Liver (tissue), 9 donors: Measurements from ENCODE around the gene DCT. TPM values are rescaled to one million over a fixed set of nuclear protein-coding genes. Genes with fewer than 3 reads are reported as not detected.

ENCODE experiments used
- DNase-seq: peaks from one replicate; pipeline ENCODE4 v3.0.0-alpha.2; 2017; ENCODE audit warnings: low spot score
- H3K27ac ChIP-seq, 2 donors: one replicate each; pipeline ENCODE4 v1.7.0; 2013; ENCODE audit warnings: inconsistent platforms in 2 of 2, low read length in 2 of 2, control low read depth in 1 of 2, low read depth in 1 of 2, mild to moderate bottlenecking in 1 of 2
- H3K27me3 ChIP-seq, 4 donors: one replicate each; pipeline versions ENCODE4 v1.6.1 to v1.7.0; 2013; ENCODE audit warnings: low read length in 3 of 4, inconsistent platforms in 1 of 4, mild to moderate bottlenecking in 1 of 4, moderate library complexity in 1 of 4; ENCODE audit not compliant: control insufficient read depth in 4 of 4, insufficient read depth in 4 of 4
- H3K36me3 ChIP-seq, 4 donors: one replicate each; pipeline versions ENCODE4 v1.6.1 to v1.7.0; 2013; ENCODE audit warnings: low read length in 3 of 4, mild to moderate bottlenecking in 3 of 4, low read depth in 1 of 4, moderate library complexity in 1 of 4; ENCODE audit not compliant: control insufficient read depth in 4 of 4, insufficient read depth in 3 of 4
- H3K4me1 ChIP-seq, 4 donors: one replicate each; pipeline versions ENCODE4 v1.6.1 to v1.7.0; 2013; ENCODE audit warnings: low read length in 3 of 4, mild to moderate bottlenecking in 3 of 4, moderate library complexity in 1 of 4; ENCODE audit not compliant: control insufficient read depth in 4 of 4, insufficient read depth in 4 of 4
- H3K4me3 ChIP-seq, 3 donors: one replicate each; pipeline versions ENCODE4 v1.6.1 to v1.7.0; 2013; ENCODE audit warnings: low read length in 3 of 3, control low read depth in 1 of 3, low read depth in 1 of 3, mild to moderate bottlenecking in 1 of 3
- H3K9ac ChIP-seq, 2 donors: one replicate each; pipeline ENCODE4 v1.7.0; 2013; ENCODE audit warnings: low read length in 2 of 2, mild to moderate bottlenecking in 2 of 2, moderate library complexity in 2 of 2, control low read depth in 1 of 2, low read depth in 1 of 2
- H3K9me3 ChIP-seq, 4 donors: one replicate each; pipeline versions ENCODE4 v1.6.1 to v1.7.0; 2013; ENCODE audit warnings: low read length in 3 of 4; ENCODE audit not compliant: control insufficient read depth in 4 of 4
- CTCF ChIP-seq: fragments of 150-350 bp; IDR thresholded peaks from 2 replicates; pipeline ENCODE4 v1.5.1; 2017; ENCODE audit warnings: improper control_type of control experiment, low read depth, low read length; ENCODE audit not compliant: missing input control
- EGR1 ChIP-seq, 2 donors: IDR thresholded peaks; 2 replicates each; pipeline ENCODE4 v1.6.1; 2016 to 2018; ENCODE audit warnings: antibody characterized with exemption in 2 of 2, low read depth in 2 of 2
- FOXA1 ChIP-seq: IDR thresholded peaks from 2 replicates; pipeline ENCODE4 v1.6.1; 2016; ENCODE audit warnings: antibody characterized with exemption
- FOXA2 ChIP-seq: IDR thresholded peaks from 2 replicates; pipeline ENCODE4 v1.6.1; 2016; ENCODE audit warnings: antibody characterized with exemption
- GABPA ChIP-seq, 2 donors: IDR thresholded peaks in 1 of 2; conservative IDR thresholded peaks in 1 of 2; 2 replicates each; pipeline ENCODE4 v1.6.1; 2016; ENCODE audit warnings: antibody characterized with exemption in 2 of 2, mild to moderate bottlenecking in 1 of 2, moderate library complexity in 1 of 2
- HNF4A ChIP-seq, 2 donors: conservative IDR thresholded peaks; 2 replicates each; pipeline ENCODE4 v1.6.1; 2016; ENCODE audit warnings: antibody characterized with exemption in 2 of 2, mild to moderate bottlenecking in 2 of 2
- HNF4G ChIP-seq: IDR thresholded peaks from 2 replicates; pipeline ENCODE4 v1.6.1; 2016; ENCODE audit warnings: antibody characterized with exemption
- JUND ChIP-seq, 2 donors: IDR thresholded peaks; 2 replicates each; pipeline ENCODE4 v1.6.1; 2016; ENCODE audit warnings: antibody characterized with exemption in 2 of 2
- MAX ChIP-seq: IDR thresholded peaks from 2 replicates; pipeline ENCODE4 v1.6.1; 2016; ENCODE audit warnings: antibody characterized with exemption
- NR2F2 ChIP-seq: IDR thresholded peaks from 2 replicates; pipeline ENCODE4 v1.6.1; 2016; ENCODE audit warnings: antibody characterized with exemption
- RAD21 ChIP-seq, 2 donors: IDR thresholded peaks; 2 replicates each; pipeline ENCODE4 v1.6.1; 2016; ENCODE audit warnings: antibody characterized with exemption in 2 of 2, mild to moderate bottlenecking in 2 of 2
- REST ChIP-seq: IDR thresholded peaks from 2 replicates; pipeline ENCODE4 v1.6.1; 2016; ENCODE audit warnings: antibody characterized with exemption, mild to moderate bottlenecking
- RXRA ChIP-seq, 2 donors: IDR thresholded peaks; 2 replicates each; pipeline ENCODE4 v1.6.1; 2017 to 2018; ENCODE audit warnings: antibody characterized with exemption in 2 of 2, mild to moderate bottlenecking in 1 of 2
- SP1 ChIP-seq: IDR thresholded peaks from 2 replicates; pipeline ENCODE4 v1.6.1; 2018; ENCODE audit warnings: antibody characterized with exemption, mild to moderate bottlenecking
- TAF1 ChIP-seq: conservative IDR thresholded peaks from 2 replicates; pipeline ENCODE4 v1.6.1; 2016; ENCODE audit warnings: antibody characterized with exemption, mild to moderate bottlenecking
- YY1 ChIP-seq: IDR thresholded peaks from 2 replicates; pipeline ENCODE4 v1.6.1; 2016; ENCODE audit warnings: antibody characterized with exemption, mild to moderate bottlenecking
- ZBTB33 ChIP-seq: IDR thresholded peaks from 2 replicates; pipeline ENCODE4 v1.6.1; 2016; ENCODE audit warnings: antibody characterized with exemption
- WGBS: extraction: QIAGEN DNeasy Blood & Tissue Kit; methylation state at CpG from one replicate; pipeline ENCODE4 v1.1.7; 2013; 5-methylcytosine and 5-hydroxymethylcytosine counted together
- polyA plus RNA-seq, 2 donors: library from polyadenylated mRNA; stranded (reverse) in 1 of 2; unstranded in 1 of 2; fragments of 200-250 nt in 1 of 2; fragments of >200 nt in 1 of 2; fragmentation: Nextera tagmentation in 1 of 2; extraction: Ambion mirVana in 1 of 2; gene quantifications; one replicate each; pipeline versions ENCODE4 v1.2.1 to v1.2.3, GENCODE V29; 2013 to 2015
- total RNA-seq, 2 donors: library from RNA; depleted of rRNA; stranded (reverse); fragments of >200 nt; gene quantifications; one replicate each; pipeline ENCODE4 v1.2.3, GENCODE V29; 2014
- TF ChIP-seq, protein P1 (sequence below): IDR thresholded peaks from 2 replicates; pipeline ENCODE4 v1.6.1; 2016; ENCODE audit warnings: antibody characterized with exemption
- donor health status: healthy.
- donor health status: healthy.
- donor health status: healthy.
- donor health status: healthy.
- donor health status: healthy.

Gene DCT
- total and polyA plus RNA-seq, 4 donors = 0.08 to 0.19 TPM; not detected in 2

DNA sequence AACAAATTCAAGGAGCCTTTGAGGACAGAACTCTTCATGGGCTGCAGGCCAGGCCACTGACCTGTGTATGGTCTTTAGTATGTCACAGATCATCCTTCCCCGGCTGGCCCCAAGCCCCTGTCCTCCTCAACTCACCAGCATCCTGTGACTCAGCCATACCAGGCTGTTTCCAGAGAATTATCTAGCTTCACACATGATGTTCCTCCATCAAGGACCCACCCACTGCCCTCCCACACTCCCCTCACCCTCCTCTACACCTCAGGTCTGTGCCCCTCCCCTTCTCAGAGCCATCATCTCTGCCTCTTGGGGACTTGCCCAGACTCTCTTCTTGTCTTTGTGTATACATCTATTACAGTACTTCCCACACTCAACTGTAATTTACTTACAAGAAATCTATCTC, 14.7 kb downstream of the DCT start:
- H3K9ac ChIP-seq = no peak overlapping the region
- TF ChIP-seq RXRA (IDR thresholded peaks at IDR 0.05) = no peak
- no peak for TF ChIP-seq ZBTB33
- TF ChIP-seq REST = no peak
- no peak for TF ChIP-seq YY1
- no peak for TF ChIP-seq FOXA2
- TF ChIP-seq SP1 = no peak
- TF ChIP-seq, protein P1, sequence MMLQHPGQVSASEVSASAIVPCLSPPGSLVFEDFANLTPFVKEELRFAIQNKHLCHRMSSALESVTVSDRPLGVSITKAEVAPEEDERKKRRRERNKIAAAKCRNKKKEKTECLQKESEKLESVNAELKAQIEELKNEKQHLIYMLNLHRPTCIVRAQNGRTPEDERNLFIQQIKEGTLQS = no peak
- no peak for TF ChIP-seq HNF4A (conservative IDR thresholded peaks at IDR 0.05)
- no peak for TF ChIP-seq JUND (IDR thresholded peaks at IDR 0.05)
- TF ChIP-seq MAX = no peak
- H3K27me3 ChIP-seq = no peaks in the 10 kb centered on the region
- no peak overlapping the region for H3K4me3 ChIP-seq
- WGBS = 87% methylated on average over 1 of the region's 1 CpG
- H3K4me1 ChIP-seq = peaks cover 0 to 5% (median 0%) of the 10 kb centered on the region in 4 donors
- no peak for DNase-seq
- H3K27ac ChIP-seq = no peak overlapping the region
- no peaks in the 10 kb centered on the region for H3K9me3 ChIP-seq
- no peaks in the 10 kb centered on the region for H3K36me3 ChIP-seq

DNA sequence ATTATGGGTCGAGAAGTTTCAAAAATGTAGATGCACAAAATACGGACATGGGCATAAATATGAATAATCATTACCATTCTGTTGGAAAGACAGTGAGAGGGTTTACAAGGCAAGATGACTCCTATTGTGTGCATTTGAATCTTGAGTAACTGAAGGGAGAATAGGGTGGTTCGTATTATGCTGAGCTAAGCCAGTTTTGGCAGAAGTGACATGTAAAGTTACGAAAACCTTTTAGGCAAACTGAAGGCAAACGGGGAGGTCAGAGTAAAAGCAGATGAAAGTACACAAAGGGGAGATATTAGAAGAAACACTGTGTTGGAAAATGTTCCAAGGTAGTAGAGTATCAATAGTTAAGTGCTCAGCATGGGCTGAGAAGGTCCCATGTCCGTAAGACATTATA, 16.8 kb downstream of the DCT start:
- Histone ChIP-seq H3K36me3 (no peaks in the 10 kb centered on the region), H3K9me3 (no peaks in the 10 kb centered on the region), H3K4me3 (no peak overlapping the region), H3K9ac (no peak overlapping the region), H3K27me3 (no peaks in the 10 kb centered on the region), H3K27ac (no peak overlapping the region), H3K4me1 (peaks cover 0 to 5% (median 0%) of the 10 kb centered on the region in 4 donors)
- 74% methylated on average over 6 of the region's 6 CpGs for WGBS
- DNase-seq = no peak
- TF ChIP-seq CTCF (no peak), YY1 (no peak), MAX (no peak), EGR1 (IDR thresholded peaks at IDR 0.05; ENCODE audit: low read depth in 2 of 2) (no peak), FOXA1 (no peak), RXRA (IDR thresholded peaks at IDR 0.05) (no peak), FOXA2 (no peak), TAF1 (no peak), SP1 (no peak), JUND (IDR thresholded peaks at IDR 0.05) (no peak), NR2F2 (no peak), HNF4A (conservative IDR thresholded peaks at IDR 0.05) (no peak), REST (no peak), RAD21 (IDR thresholded peaks at IDR 0.05) (no peak), GABPA (IDR thresholded peaks at IDR 0.05 in 1 of 2, conservative IDR thresholded peaks at IDR 0.05 in 1 of 2) (no peak), HNF4G (no peak)
- TF ChIP-seq, protein P1 = no peak
